ENCODE measurements around the gene SENP1.

The SENP1 gene

DNA sequence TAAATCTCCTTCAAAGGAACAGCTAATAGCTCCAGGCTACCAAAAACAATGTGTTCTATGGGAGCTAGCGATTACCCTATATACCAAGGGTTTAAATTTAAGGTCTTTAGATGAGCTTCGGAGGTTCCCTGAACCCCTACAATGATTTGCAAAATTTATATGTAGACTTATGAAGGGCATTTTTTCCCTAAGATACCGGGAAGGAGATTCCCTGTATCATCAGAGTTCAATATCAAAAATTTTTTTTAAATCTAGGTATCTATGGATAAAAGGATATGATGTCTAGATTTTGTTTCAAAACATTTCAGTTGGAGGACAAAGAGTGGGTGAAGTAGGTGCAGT, 83.7 kb downstream of the SENP1 start:
- peaks cover 21% of the 10 kb centered on the region for H3K4me1 Mint-ChIP-seq
- no peaks in the 10 kb centered on the region for H3K9me3 Mint-ChIP-seq
- peaks cover 39% of the 10 kb centered on the region for H3K27me3 Mint-ChIP-seq (ENCODE audit: low read depth)
- no peak overlapping the region for H3K27ac Mint-ChIP-seq
- H3K36me3 Mint-ChIP-seq (ENCODE audit: low read depth): no peaks in the 10 kb centered on the region
- TF ChIP-seq, protein P1, sequence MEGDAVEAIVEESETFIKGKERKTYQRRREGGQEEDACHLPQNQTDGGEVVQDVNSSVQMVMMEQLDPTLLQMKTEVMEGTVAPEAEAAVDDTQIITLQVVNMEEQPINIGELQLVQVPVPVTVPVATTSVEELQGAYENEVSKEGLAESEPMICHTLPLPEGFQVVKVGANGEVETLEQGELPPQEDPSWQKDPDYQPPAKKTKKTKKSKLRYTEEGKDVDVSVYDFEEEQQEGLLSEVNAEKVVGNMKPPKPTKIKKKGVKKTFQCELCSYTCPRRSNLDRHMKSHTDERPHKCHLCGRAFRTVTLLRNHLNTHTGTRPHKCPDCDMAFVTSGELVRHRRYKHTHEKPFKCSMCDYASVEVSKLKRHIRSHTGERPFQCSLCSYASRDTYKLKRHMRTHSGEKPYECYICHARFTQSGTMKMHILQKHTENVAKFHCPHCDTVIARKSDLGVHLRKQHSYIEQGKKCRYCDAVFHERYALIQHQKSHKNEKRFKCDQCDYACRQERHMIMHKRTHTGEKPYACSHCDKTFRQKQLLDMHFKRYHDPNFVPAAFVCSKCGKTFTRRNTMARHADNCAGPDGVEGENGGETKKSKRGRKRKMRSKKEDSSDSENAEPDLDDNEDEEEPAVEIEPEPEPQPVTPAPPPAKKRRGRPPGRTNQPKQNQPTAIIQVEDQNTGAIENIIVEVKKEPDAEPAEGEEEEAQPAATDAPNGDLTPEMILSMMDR (IDR thresholded peaks at IDR 0.05; ENCODE audit: unreplicated experiment in 3 of 3): no peak
- no peak overlapping the region for H3K4me3 Mint-ChIP-seq

DNA sequence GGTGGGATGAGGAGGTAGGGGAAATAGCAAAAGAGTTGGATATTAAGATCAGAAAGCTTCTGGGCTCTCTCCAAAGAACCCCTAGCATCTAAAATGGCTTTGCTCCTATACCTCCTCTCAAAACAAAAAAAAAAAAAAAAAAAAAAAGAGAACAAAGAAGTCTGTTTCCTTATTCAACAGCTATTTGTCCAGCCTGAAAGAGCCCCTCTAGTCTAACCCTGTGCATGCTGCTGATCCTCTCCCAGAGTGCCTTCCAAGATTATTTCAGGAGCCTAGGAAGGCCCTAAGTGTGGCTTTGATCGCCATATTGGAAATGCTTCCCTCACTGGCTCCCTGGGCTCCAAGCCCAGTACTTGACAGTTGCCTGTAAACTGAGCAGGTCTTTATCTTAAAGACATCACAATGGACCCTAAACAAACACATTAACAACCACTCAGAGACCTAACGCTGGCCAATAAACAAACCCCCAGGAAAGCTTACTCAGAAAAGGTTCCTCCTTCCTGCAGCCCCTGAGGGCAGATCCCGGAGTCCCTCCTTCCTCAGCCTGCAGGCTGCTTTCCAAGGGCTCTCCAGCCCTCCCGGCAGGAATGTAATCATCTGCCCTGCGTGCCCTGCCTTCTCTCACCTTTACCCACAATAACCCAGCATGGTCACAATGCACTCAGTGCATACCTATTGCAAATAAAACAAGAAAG, 84.2 kb downstream of the SENP1 start:
- H3K27me3 Mint-ChIP-seq (ENCODE audit: low read depth): peaks cover 44% of the 10 kb centered on the region
- TF ChIP-seq, protein P1 (IDR thresholded peaks at IDR 0.05; ENCODE audit: unreplicated experiment in 3 of 3): no peak
- peaks cover 21% of the 10 kb centered on the region for H3K4me1 Mint-ChIP-seq
- no peaks in the 10 kb centered on the region for H3K36me3 Mint-ChIP-seq (ENCODE audit: low read depth)
- no peaks in the 10 kb centered on the region for H3K9me3 Mint-ChIP-seq
- no peak overlapping the region for H3K4me3 Mint-ChIP-seq
- H3K27ac Mint-ChIP-seq: no peak overlapping the region

DNA sequence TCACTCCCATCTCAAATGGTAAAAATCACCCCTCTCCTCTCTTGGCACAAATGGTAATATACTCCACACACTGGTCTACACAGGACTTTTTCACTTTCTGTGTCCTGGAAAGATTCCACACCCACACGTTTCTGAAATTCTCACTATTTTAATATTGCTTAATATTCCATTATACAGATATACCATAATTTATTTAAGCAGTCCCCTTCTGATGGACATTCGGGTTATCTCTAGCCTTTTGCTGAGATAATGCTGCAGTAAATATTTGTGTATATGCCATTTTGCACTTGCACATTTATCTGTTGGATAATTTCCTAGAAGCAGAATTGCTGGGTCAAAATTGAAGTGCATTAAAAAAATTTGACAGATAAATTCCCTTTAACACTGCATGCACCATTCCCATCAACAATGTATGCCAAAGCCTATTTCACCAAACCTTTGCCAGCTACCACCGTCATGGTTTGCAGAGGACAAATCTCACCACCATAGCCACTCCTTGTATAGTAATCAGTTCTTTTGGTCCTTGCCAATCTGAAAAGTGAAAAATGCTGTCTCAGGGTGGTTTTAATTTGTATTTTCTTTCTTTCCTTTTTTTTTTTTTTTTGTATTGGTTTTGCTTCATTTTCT, 86.1 kb downstream of the SENP1 start:
- Mint-ChIP-seq H3K27ac (no peak overlapping the region), H3K4me3 (no peak overlapping the region), H3K9me3 (no peaks in the 10 kb centered on the region), H3K27me3 (ENCODE audit: low read depth) (peaks cover 44% of the 10 kb centered on the region), H3K36me3 (ENCODE audit: low read depth) (no peaks in the 10 kb centered on the region), H3K4me1 (peaks cover 21% of the 10 kb centered on the region)
- TF ChIP-seq, protein P1 (IDR thresholded peaks at IDR 0.05; ENCODE audit: unreplicated experiment in 3 of 3): no peak

DNA sequence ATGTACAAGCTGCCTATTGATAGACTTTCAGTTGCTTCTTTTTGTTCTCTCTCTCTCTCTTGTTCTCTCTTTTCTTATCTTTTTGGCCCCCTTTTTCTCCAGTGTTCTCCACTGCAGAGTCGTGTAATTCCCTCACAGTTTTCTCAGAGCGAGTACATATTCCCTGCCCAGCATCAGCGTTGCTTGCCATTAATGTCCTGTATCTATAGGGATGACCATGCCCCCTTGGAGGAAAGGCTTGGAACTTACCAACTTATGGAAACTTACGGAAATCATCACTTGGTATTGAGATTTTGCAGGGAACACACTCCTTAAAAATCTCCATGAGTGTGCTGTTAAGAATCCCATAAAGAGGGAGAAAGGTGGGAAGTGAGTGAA, 87.3 kb downstream of the SENP1 start:
- Mint-ChIP-seq H3K9me3 (no peaks in the 10 kb centered on the region), H3K36me3 (ENCODE audit: low read depth) (no peaks in the 10 kb centered on the region), H3K27ac (no peak overlapping the region), H3K4me1 (peaks cover 18% of the 10 kb centered on the region), H3K27me3 (ENCODE audit: low read depth) (peaks cover 47% of the 10 kb centered on the region), H3K4me3 (no peak overlapping the region)
- TF ChIP-seq, protein P1 (IDR thresholded peaks at IDR 0.05; ENCODE audit: unreplicated experiment in 3 of 3): no peak

DNA sequence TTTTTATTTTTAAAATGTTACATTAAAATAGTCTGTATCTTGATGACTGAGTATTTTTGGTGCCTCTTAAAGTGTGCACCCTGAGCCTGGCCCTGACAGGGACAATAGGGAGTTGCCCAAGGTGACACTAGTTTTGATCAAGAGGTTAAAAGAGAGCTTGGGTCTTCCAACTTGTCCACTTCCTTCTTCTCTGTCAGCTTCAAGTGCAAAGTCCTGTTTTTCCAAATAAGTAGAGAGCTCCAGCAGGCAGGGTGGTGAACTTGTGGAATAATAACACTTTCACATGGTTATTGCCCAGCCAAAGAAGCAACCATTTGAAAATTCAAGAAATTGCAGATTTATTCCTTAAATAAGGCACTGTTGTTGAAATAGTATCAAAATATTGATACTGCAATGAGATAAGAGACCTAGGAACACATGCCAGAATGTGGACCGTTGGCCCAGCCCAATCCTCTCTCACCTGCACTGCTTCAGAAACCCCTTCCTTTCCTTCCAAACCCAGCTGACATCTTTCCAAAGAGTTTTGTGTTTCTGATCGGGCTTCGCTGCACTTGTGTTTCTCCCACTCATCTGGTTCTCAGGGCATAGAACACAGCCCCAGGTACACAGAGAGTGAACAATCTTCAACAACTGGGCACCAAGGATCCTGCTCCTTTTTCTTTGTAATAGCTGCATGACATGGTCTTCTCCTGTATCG, 87.8 kb downstream of the SENP1 start:
- Mint-ChIP-seq H3K36me3 (ENCODE audit: low read depth) (no peaks in the 10 kb centered on the region), H3K27ac (no peak overlapping the region), H3K9me3 (no peaks in the 10 kb centered on the region), H3K4me1 (peaks cover 13% of the 10 kb centered on the region), H3K27me3 (ENCODE audit: low read depth) (peaks cover 43% of the 10 kb centered on the region), H3K4me3 (no peak overlapping the region)
- TF ChIP-seq, protein P1 (IDR thresholded peaks at IDR 0.05; ENCODE audit: unreplicated experiment in 3 of 3): no peak
